B cell (primary cell): ENCODE results near the gene PYCR2. TPM values are rescaled to one million over a fixed set of nuclear protein-coding genes. Genes with fewer than 3 reads are reported as not detected.

Experiments
- ATAC-seq: fragments of 200-7000 bp; cut with Tn5 transposase; one replicate; pipeline ENCODE4 v1.10.0; 2021; ENCODE audit warnings: low read depth, mild to moderate bottlenecking, moderate number of reproducible peaks, moderate library complexity
- CTCF ChIA-PET: fragments of 350-600 bp; sonication (Branson Sonifier 250); formaldehyde crosslinking; loops from one replicate; lab custom pipeline; 2021; ENCODE audit warnings: antibody characterized with exemption, inconsistent platforms; lab: Charles Lee
- POLR2A ChIA-PET: fragments of 350-600 bp; sonication (Branson Sonifier 250); formaldehyde crosslinking; loops from one replicate; lab custom pipeline; 2021; ENCODE audit warnings: antibody characterized with exemption; lab: Charles Lee
- DNase-seq: peaks from one replicate; pipeline ENCODE4 v3.0.0; 2013
- H2AFZ ChIP-seq: 2 replicates; pipeline ENCODE4 v1.6.1; 2012; ENCODE audit warnings: mild to moderate bottlenecking, low read depth, low read length; ENCODE audit not compliant: insufficient read depth, poor library complexity, severe bottlenecking
- H3K27ac ChIP-seq, 2 donors: 1 replicate in 1 of 2; 2 replicates in 1 of 2; pipeline ENCODE4 v1.5.1; 2012 to 2013; ENCODE audit warnings: low read length in 2 of 2, mild to moderate bottlenecking in 2 of 2, moderate library complexity in 1 of 2
- H3K27me3 ChIP-seq, 4 experiments: fragments of 200-600 bp in 1 of 4; sonication (generic) in 1 of 4; replicated peaks in 1 of 4; 1 replicate in 2 of 4; 2 replicates in 2 of 4; pipeline versions ENCODE4 v1.6.1 to v1.7.0; 2013 to 2016; ENCODE audit warnings: low read length in 3 of 4, mild to moderate bottlenecking in 2 of 4, mixed read lengths in 1 of 4, moderate library complexity in 1 of 4; ENCODE audit not compliant: insufficient read depth in 4 of 4, control insufficient read depth in 3 of 4; ENCODE audit errors: control extremely low read depth in 1 of 4
- H3K36me3 ChIP-seq, 2 experiments: replicated peaks in 1 of 2; 1 replicate in 1 of 2; 2 replicates in 1 of 2; pipeline versions ENCODE4 v1.6.1 to v1.7.1; 2013; ENCODE audit warnings: low read length in 1 of 2; ENCODE audit not compliant: insufficient read depth in 2 of 2, control insufficient read depth in 1 of 2; ENCODE audit errors: control extremely low read depth in 1 of 2, extremely low read depth in 1 of 2
- H3K4me1 ChIP-seq, 2 donors: fragments of 200-600 bp in 1 of 2; sonication (generic) in 1 of 2; 1 replicate in 1 of 2; 2 replicates in 1 of 2; pipeline versions ENCODE4 v1.5.1 to v1.6.1; 2013 to 2017; ENCODE audit warnings: low read length in 2 of 2; ENCODE audit not compliant: control insufficient read depth in 2 of 2, insufficient read depth in 2 of 2
- H3K4me2 ChIP-seq: replicated peaks from 2 replicates; pipeline ENCODE3; 2012; ENCODE audit warnings: mild to moderate bottlenecking, low read depth, low read length; ENCODE audit not compliant: poor library complexity, severe bottlenecking
- H3K4me3 ChIP-seq, 5 experiments: fragments of 200-600 bp in 1 of 5; sonication (generic) in 1 of 5; 1 replicate in 3 of 5; 2 replicates in 2 of 5; pipeline versions ENCODE4 v1.5.1 to v1.7.0; 2011 to 2016; ENCODE audit warnings: low read length in 4 of 5, mild to moderate bottlenecking in 4 of 5, low read depth in 2 of 5, control low read depth in 1 of 5, moderate library complexity in 1 of 5; ENCODE audit not compliant: insufficient read depth in 1 of 5; ENCODE audit errors: control extremely low read depth in 1 of 5, extremely low read depth in 1 of 5
- H3K79me2 ChIP-seq: fragments of 200-600 bp; sonication (generic); one replicate; pipeline ENCODE4 v1.6.0; 2016; ENCODE audit warnings: low read length; ENCODE audit not compliant: control insufficient read depth, insufficient read depth
- H3K9ac ChIP-seq: fragments of 200-600 bp; sonication (generic); 2 replicates; pipeline ENCODE4 v1.6.1; 2017; ENCODE audit warnings: mild to moderate bottlenecking, low read length, moderate library complexity
- H3K9me3 ChIP-seq, 3 donors: one replicate each; pipeline versions ENCODE4 v1.6.1 to v1.7.1; 2013; ENCODE audit warnings: low read length in 2 of 3; ENCODE audit not compliant: control insufficient read depth in 2 of 3, insufficient read depth in 1 of 3; ENCODE audit errors: control extremely low read depth in 1 of 3
- H4K20me1 ChIP-seq: 2 replicates; pipeline ENCODE4 v1.6.0; 2012; ENCODE audit warnings: mild to moderate bottlenecking, low read length; ENCODE audit not compliant: insufficient read depth, control insufficient read depth, poor library complexity, severe bottlenecking
- H3K27ac Mint-ChIP-seq: one replicate; pipeline ENCODE4 v1.8.0; 2021; ENCODE audit warnings: mixed read lengths
- H3K27me3 Mint-ChIP-seq: one replicate; pipeline ENCODE4 v1.8.0; 2021; ENCODE audit warnings: mixed read lengths
- H3K4me1 Mint-ChIP-seq: one replicate; pipeline ENCODE4 v1.8.0; 2021; ENCODE audit warnings: mixed read lengths
- H3K4me3 Mint-ChIP-seq: one replicate; pipeline ENCODE4 v1.8.0; 2021; ENCODE audit warnings: mixed read lengths
- H3K9me3 Mint-ChIP-seq: one replicate; pipeline ENCODE4 v1.8.0; 2022; ENCODE audit warnings: mixed read lengths; ENCODE audit not compliant: insufficient read depth
- EZH2 ChIP-seq: IDR thresholded peaks from 2 replicates; pipeline ENCODE4 v1.6.1; 2012; ENCODE audit warnings: borderline replicate concordance, low read depth, mild to moderate bottlenecking, moderate library complexity, low read length; ENCODE audit not compliant: insufficient read depth, poor library complexity, severe bottlenecking
- WGBS: methylation state at CpG from one replicate; pipeline ENCODE4 v1.1.5; 2013; ENCODE audit warnings: missing lambda C conversion rate; ENCODE audit not compliant: insufficient coverage; 5-methylcytosine and 5-hydroxymethylcytosine counted together
- intact Hi-C: fragments of 100-400 bp; cut with micrococcal nuclease; formaldehyde crosslinking; loops from one replicate; pipeline ENCODE4 v1.10.0; 2022
- polyA plus RNA-seq: library from polyadenylated mRNA; depleted of rRNA; stranded (reverse); fragments of >200 nt; gene quantifications from 2 replicates; pipeline ENCODE4 v1.2.3, GENCODE V29; 2012
- total RNA-seq, 2 donors: library from RNA; stranded (reverse); fragments of 120-200 nt in 1 of 2; gene quantifications; 1 replicate in 1 of 2; 2 replicates in 1 of 2; pipeline versions ENCODE4 v1.2.3 to v1.2.4, GENCODE V29; 2013 to 2022
- TF ChIP-seq, protein P1 (sequence below): fragments of 200-600 bp; IDR thresholded peaks from one replicate; pipeline ENCODE4 v1.8.0; 2022; ENCODE audit warnings: antibody characterized with exemption, mild to moderate bottlenecking

The PYCR2 gene
- total and polyA plus RNA-seq, 2 donors (not counting 1 experiment from before 2014, with no cell fraction given) = 113 to 134 TPM

GRCh38 chr1:225871359-225872074, 52.5 kb downstream of the PYCR2 start:
- intact Hi-C loops = no loop called here
- ChIA-PET CTCF (interaction anchor here (1.0 to 1.6 kb wide), 6 partner anchors 10 to 40 kb away, joined by 3 to 5 read pairs (median 4); partner anchors contain the start of gene TMEM63A), POLR2A (no interaction called here)
- Histone ChIP-seq H3K27me3 (no peaks in the 10 kb centered on the region), H3K36me3 (peaks cover 1 to 83% of the 10 kb centered on the region in 2 experiments), H3K9me3 (no peaks in the 10 kb centered on the region), H3K9ac (no peak overlapping the region), H3K79me2 (peaks cover 18% of the 10 kb centered on the region), H3K4me2 (no peak overlapping the region), H2AFZ (no peak overlapping the region), H3K27ac (no peak overlapping the region), H4K20me1 (peaks cover 47% of the 10 kb centered on the region), H3K4me3 (no peak overlapping the region), H3K4me1 (peaks cover 2 to 6% of the 10 kb centered on the region in 2 donors)
- Mint-ChIP-seq H3K27me3 (no peaks in the 10 kb centered on the region), H3K4me1 (peaks cover 7% of the 10 kb centered on the region), H3K27ac (no peak overlapping the region), H3K4me3 (no peak overlapping the region), H3K9me3 (no peaks in the 10 kb centered on the region)
- DNase-seq (no peak), ATAC-seq (no peak)
- TF ChIP-seq, protein P1, sequence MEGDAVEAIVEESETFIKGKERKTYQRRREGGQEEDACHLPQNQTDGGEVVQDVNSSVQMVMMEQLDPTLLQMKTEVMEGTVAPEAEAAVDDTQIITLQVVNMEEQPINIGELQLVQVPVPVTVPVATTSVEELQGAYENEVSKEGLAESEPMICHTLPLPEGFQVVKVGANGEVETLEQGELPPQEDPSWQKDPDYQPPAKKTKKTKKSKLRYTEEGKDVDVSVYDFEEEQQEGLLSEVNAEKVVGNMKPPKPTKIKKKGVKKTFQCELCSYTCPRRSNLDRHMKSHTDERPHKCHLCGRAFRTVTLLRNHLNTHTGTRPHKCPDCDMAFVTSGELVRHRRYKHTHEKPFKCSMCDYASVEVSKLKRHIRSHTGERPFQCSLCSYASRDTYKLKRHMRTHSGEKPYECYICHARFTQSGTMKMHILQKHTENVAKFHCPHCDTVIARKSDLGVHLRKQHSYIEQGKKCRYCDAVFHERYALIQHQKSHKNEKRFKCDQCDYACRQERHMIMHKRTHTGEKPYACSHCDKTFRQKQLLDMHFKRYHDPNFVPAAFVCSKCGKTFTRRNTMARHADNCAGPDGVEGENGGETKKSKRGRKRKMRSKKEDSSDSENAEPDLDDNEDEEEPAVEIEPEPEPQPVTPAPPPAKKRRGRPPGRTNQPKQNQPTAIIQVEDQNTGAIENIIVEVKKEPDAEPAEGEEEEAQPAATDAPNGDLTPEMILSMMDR = no peak
- TF ChIP-seq EZH2 = no peak
- WGBS = 91% methylated on average over 6 of the region's 11 CpGs

DNA sequence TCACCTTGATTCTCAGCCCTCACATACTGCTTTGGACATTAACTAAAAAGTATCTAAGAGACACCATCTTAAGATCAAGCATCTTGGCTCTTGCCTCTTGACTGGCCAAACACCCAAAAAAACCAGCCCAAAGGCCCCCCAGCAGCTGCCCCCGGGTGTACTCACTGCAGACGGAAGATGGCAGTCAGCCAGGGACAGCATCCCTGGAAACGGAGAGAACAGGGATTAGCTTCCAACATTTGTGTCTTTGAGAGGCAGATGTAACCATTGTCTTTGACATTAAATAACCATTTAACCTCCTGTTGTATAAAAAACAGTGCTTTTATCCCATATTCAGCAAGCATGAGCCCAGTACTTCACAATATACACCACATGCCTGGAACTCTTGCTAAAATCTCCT, 53.1 kb downstream of the PYCR2 start:
- Histone ChIP-seq H3K9me3 (no peaks in the 10 kb centered on the region), H3K27ac (no peak overlapping the region), H3K36me3 (peaks cover 1 to 83% of the 10 kb centered on the region in 2 experiments), H3K4me1 (peaks cover 8 to 12% of the 10 kb centered on the region in 2 donors), H3K27me3 (no peaks in the 10 kb centered on the region), H3K9ac (no peak overlapping the region), H3K79me2 (peaks cover 13% of the 10 kb centered on the region), H3K4me3 (no peak overlapping the region), H4K20me1 (peaks cover 44% of the 10 kb centered on the region), H3K4me2 (no peak overlapping the region), H2AFZ (no peak overlapping the region)
- intact Hi-C loops = no loop called here
- Mint-ChIP-seq H3K9me3 (no peaks in the 10 kb centered on the region), H3K27ac (no peak overlapping the region), H3K27me3 (no peaks in the 10 kb centered on the region), H3K4me1 (peaks cover 11% of the 10 kb centered on the region), H3K4me3 (no peak overlapping the region)
- ATAC-seq (no peak), DNase-seq (no peak)
- TF ChIP-seq, protein P1 = no peak
- TF ChIP-seq EZH2 = no peak
- ChIA-PET CTCF (interaction anchor here (0.7 to 1.6 kb wide), 5 partner anchors 11 to 91 kb away, joined by 3 to 5 read pairs (median 4); partner anchors contain the start of gene TMEM63A), POLR2A (no interaction called here)
- WGBS = 100% methylated on average over 3 of the region's 3 CpGs
